ENCODE data around the gene DPF3.

DPF3 gene

DNA sequence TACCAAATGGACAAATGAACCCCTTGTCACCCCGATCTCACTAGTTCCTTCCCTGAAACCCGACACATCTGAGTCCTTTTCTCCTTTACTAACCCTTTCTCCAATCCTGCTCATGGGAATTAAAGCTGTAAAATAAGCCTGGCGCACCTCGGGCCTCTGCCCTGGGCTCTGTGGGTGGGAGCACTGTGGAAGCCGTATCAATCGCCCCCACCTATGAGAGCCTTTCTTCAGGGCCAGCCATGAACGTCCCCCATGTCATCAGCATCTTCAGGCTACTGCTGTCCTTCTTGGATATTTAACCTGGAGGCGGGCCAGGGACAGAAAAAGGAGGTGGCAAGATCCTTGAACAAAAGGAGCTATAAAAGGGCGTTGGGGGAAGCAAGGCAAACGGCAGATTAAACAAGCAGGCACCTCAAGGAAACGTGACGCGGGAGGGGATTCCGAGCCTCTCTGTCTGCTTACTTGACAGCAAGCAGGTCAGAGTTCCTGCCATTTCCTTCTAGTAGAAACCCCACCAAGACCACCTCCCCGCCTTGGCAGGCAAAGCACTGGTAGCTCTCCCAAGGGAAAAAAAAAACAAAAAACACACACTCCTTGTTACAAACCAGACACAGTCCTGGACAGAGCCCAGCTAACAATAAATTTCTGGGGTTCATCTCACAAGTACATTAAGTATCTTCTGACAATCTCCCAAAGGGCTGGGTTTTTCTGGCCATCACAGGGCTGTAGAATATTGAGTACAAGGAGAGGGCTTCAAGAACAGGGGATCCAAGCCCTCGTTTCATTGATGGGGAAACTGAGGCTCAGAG, 62.9 kb downstream of the DPF3 start:
- DNase-seq = no peak

DNA sequence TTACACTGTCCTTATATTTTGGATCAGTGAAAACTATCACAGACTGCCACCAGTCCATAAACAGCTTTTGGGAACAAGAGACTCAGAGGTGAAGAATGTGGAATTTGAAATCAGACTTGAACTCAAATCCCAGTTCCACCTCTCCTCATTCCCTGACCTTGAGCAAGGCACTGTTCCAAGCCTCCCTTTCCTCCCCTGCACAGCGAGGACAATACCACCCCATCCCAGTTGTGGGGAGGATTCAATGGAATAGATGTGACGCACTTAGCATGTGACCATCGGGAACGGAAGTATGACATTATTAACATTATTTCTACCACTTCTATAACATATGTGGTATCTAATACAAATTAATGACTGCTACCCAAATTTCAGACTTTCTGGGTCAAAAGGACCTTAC, 63.5 kb downstream of the DPF3 start:
- no peak for DNase-seq

DNA sequence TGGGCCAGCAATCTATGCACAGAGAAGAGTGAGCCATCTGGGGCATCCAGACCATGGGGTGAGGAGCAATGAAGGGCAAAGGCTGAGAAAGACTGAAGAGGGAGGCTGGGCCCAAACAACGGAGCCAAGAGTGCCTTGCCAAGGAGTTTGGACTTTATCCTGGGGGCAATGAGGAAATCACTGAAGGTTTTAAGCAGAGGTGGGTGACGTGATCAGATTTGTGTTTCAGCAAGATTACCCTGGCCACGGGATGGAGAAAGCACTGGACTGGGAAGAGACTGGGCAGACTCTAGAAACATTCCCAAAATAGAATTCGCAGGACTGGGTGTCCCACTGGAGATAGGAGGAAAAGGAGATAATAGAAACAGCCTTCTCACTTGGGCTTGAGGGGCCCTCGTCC, 65.3 kb downstream of the DPF3 start:
- no peak for DNase-seq

DNA sequence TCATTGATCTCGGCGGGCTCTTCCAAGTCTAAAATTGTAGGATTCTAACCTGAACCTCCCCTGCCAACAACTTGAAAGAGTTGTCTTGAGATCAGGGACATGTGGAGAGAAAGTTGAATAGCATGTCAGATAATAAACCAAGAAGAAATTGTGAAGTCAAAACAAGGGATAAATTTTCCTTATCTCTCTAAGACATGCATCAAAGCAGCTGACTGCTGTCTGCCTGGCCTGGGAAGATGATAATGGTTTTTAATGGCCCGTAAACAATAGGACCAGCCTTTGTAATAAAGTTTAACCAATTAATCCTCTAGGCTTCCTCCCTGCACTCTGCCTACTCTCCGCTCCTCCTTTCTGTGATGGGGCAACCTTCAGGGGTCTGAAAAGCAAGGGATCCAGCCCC, 67.9 kb downstream of the DPF3 start:
- DNase-seq = peak; percentile 80

DNA sequence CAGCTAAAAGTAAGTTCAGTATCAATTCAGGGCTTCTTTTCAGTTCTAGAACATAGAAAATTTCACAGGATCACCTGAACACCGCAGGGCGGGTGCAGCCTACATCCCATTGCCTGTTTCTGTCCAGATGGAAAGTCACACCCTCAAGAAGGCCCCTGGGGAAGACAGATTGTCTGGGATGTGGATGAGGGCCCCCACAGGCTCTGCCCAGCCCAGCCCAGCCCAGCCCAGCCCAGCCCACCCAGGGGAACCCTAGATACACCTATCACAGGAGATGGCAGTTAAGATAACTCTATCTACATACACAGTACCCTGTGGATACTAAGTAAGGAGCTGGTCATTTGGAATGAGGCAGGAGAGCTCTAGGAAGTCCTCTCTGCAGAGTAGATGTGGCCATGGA, 68.4 kb downstream of the DPF3 start:
- DNase-seq = no peak

DNA sequence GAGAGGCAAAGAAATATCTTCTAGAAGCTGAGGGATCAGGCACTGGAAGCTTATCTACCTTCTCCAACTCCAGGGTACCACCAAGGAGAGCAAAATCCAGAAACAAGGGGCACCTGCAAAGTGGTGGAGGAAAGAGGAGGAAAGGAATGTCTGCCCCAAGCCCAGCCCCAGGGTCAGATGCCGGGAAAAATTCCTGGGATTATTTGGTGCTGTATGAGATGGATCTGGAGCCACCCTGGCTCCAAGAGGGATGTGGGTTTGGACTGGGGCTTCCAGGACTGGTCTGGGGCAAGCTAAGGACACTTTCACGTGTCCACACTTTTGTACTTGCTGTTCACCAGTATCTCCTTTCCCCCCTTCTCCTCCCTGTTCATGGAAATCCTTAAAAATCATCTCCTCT, 69.8 kb downstream of the DPF3 start:
- DNase-seq = no peak

DNA sequence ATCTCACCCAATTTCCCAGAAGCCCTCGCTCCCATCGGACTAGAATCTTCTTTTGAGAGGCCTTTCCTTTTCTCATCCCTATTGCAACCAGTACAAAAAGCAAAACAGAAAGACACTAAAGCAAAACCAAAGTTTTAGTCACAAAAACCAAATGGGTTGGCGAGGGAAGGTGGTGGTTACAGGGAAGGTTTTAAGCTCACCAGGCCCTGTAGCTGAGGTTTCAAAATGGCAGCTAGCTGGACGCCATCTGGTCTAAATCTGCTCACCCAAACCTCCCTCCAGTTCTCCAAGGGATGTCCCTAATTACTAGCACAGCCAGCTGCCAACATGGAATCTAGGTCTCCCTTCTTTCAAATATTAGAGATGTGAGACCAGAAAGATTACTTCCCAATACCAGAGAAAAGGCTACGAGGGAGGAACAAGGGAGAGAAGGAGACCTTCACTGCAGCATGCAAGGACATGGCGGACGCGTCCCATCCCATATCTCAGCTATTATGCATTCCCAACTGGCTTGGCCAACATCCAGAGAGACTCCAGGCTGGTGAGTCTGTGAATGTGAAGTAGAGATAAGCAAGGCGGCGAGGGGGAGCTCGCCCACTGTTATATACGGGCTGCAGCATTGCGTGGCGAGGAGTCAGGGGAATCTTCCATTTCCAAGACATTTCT, 70.8 kb downstream of the DPF3 start:
- peak; percentile 73 for DNase-seq

DNA sequence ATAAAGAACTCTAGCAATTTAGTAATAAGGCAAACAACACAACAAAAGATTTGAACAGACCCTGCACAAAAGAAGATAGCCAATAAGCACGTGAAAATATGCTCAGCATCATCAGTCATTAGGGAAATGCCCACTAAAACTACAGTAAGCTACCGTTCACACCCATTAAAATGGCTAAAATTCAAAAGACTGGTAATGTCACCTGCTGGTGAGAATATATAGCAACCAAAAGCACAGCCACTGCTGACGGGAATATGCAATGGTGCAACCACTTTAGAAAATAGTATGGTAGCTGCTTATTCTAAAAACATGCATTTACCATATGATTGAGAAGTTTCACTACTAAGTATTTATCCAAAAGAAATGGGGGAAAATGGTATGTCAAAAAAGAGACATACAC, 74.9 kb downstream of the DPF3 start:
- DNase-seq = no peak

DNA sequence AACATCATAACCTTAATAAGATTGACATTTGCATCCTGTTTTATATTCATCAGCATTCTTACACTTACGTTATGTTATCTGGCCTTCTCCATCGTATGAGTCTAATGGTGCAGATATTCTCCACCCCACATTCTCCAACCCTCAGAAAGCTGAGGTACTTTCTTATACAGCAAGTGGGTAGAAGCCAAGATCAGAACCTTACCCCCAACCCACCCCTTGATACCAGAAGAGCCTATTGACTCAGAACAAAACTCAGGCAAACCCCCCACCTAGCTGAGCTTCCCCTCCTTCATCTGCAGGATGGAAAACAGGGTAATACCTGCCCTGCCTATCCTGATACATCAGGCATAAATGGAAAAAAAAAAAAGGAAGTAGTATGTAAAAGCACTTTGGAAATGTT, 77.6 kb downstream of the DPF3 start:
- DNase-seq = no peak

DNA sequence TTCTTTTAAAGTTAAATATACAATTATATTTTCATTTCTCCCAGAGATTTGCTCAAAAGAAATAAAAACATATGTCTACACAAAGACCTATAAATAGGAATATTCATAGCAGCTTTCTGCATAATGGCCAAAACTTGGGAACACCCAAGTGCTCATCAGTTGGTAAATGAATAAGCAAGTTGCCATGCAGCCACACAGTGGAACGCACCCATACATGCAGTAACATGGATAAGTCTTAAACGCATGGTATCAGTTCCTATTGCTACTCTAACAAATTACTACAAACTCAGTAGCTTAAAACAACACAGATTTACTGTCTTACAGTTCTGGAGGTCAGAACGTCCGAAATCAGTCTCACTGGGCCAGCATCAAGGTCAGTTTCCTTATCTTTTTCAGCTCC, 78.5 kb downstream of the DPF3 start:
- no peak for DNase-seq

DNA sequence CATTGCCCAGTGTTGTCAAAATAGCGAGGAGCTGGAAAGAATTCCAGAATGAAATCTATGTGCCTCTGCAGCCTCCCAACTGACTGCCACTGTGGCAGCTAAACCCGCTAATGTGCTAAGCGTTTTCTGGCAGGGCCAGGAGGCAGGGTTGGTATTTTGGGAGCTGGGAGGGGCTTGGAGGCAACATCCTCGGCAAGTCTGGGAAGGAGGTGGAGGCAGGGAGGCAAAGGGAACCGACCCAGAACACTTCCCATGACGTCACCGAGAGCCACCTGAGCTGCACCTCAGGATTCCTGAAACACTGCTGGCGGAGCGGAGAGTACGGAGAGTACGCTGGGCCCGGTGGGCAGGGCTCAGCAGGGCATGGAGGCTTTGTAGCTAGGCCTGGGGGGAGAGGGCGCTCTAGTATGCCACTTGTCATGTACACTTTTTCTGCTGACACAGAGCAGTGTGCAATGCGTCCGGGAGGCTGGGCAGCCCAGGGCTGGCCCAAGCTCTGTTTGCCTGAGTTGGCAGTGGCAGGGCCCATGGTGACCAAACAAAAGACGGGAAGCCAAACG, 81.5 kb downstream of the DPF3 start:
- no peak for DNase-seq

DNA sequence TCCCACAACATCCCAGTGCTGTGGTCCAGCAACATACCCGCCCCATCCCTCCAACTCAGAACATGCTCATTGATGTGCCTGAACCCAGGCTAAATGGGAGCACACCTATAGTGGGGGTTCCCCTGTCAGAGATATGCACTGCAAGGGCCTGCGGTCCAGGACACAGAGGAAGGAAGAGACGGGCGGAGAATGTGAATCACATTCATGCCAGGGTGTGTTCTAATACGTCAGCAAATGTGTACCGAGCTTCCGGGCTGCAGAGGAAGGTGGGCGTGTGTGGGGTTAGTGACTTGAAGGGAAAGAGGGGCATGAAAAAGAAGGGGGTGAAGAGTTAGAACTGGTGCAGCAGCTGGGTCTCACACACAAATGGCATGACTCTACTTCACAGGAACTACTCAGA, 83.7 kb downstream of the DPF3 start:
- no peak for DNase-seq

DNA sequence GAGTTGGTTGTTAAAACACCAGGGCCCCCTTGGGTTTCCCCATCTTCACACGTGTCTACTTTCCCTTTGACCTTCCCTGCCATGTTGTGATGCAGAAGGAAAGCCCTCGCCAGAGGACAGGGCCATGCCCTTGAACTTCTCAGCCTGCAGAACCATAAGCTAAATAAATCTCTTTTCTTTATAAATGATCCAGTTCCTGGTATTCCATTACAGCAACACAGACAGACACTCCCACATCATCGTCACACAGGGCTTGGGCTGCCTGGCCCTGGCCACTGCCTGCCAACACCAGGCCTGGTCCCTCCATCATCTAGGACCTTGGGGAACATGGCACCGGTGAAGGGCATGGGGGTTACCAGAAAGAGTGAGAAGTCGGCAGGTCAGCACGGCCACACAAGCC, 84.8 kb downstream of the DPF3 start:
- DNase-seq = no peak

DNA sequence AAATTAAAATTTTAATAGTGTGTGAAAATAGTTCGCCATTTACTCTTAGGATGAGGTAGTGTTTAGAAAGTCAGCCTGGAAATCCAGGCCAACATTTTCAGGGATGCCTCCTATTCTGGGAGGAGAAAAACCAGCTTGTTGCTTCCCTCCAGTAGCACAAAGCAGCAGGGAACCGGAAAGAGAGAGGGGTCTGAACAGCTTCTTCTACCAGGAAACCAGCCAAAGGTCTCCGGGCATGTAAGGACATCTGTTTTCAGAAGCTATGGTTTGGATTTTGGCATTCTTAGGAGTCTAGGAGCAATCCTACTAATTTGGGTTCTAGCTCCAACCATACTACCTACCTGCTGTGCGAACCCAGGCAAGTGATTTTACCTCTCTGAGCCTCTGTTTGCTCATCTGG, 85.3 kb downstream of the DPF3 start:
- DNase-seq = no peak

DNA sequence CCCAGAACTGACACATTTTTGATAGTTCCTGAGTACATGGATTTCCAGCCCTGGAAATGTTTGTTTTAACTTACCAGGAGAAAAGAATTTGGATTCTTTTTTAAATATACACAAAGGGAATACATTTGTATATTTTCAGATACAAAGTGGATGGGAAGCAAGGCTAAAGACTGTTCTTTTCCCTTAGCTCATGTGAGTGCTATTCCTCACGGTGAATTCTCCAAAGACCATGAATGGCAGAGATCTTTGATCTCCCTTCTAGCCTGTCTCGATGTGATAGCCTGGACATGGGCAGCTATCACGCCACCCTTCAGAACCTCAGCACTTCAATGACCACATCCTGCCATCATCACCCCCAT, 91.3 kb downstream of the DPF3 start:
- no peak for DNase-seq

DNA sequence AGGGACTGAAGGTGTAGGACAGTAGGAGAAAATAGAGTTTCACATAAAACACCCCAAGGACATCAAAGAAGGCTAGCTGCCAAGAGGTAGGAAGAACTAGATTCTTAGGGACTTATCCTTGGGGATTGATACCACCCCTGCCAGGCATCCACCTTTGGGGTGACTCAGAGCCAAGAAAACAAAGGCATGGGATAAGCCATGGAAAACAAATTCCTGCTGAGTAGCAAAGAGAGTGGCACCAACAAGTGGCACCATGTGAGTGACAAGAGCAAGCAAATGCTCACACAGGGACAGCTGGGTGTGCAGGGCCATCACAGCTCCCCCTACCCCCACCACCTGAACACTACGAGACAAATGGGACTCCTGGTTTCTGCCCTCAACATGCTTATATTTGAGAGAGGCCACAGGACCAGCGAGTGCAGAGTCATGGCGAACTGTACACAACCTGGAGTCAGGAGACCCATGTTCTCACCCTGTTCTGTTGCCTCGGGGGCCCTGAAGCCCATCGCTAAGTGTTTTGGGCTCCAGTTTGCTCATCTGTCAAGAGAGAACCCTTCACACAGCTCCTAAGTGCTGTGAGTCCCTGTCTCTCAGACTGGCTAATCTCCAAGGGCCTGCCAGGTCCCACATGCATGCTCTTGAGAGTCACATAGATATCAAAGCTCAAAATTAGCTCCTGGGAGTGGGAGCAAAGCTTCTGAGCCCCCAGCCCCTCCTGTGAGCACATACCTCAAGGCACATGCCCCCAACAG, 91.9 kb downstream of the DPF3 start:
- no peak for DNase-seq

DNA sequence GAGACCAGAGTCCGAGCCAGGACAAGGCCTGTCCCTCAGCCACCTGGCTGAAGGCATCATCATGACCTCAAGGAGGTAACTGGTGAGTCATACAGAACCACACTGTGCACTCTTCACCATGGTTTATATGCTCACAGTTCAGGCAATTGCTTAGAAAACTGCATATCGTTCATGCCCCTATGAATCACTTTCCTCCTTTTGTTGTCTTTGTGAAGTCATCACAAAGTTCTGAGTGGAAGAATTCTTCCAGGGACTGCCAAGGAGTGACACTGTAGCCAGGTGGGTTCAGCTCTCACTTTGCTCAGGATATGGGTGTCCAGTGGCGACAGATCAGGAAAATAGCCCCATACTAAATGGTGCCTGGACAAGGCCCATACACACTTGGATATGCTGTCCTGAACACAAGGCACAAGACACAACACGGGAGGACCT, 92.5 kb downstream of the DPF3 start:
- no peak for DNase-seq

DNA sequence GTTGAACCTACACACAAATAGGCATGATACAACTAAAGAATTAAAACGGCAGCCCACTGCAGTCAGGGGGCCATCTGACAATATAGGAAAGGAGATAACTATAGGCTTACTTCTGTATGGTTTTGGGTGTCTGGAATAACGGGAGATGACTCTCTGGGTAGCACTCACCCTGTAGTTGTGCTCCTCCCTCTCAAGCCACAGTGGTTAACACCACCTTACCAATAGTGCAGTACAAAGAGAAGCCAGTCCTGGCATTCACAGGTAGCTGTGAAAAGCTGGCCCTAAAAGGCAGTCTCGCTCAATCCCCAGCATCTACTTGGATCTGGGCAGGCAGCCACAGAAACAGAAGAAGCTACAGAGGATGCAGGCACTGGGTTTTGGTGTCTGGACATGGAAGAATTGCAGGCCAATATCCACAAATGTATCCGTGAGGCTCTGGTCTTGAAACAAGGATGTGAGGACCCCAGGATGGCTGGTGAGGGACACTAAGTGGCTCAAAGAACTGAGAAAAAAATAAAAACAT, 93.0 kb downstream of the DPF3 start:
- DNase-seq = no peak

DNA sequence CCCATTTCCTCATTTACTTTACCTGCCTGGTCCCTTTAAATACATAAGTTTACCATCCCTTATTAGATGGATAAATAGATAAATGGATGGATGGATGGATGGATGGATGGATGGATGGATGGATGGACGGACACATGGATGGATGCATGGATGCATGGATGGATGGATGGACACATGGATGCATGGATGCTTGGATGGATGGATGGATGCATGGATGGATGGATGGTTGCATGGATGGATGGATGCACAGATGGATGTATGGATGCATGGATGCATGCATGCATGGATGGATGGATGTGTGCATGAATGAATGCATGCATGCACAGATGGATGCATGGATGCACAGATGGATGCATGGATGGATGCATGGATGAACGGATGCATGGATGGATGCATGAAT, 93.6 kb downstream of the DPF3 start:
- no peak for DNase-seq

DNA sequence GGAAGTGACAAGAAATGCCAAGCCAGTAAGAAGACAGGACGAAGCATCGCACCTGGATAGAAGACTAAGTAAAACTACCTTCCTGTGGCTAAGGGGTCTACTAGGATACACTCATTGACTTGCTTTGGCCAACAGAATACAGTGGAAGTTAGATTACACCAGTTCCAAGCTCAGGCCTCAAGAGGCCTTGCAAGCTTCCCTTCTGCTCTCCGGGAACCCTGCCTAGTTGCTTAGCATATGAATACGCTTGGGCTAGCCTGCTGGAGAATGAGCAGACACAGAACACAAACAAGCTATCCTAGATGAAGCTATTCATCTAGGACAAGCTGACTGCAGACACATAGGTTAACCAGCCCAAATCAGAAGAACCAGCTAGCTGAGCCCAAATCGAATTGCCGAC, 97.0 kb downstream of the DPF3 start:
- no peak for DNase-seq

DNA sequence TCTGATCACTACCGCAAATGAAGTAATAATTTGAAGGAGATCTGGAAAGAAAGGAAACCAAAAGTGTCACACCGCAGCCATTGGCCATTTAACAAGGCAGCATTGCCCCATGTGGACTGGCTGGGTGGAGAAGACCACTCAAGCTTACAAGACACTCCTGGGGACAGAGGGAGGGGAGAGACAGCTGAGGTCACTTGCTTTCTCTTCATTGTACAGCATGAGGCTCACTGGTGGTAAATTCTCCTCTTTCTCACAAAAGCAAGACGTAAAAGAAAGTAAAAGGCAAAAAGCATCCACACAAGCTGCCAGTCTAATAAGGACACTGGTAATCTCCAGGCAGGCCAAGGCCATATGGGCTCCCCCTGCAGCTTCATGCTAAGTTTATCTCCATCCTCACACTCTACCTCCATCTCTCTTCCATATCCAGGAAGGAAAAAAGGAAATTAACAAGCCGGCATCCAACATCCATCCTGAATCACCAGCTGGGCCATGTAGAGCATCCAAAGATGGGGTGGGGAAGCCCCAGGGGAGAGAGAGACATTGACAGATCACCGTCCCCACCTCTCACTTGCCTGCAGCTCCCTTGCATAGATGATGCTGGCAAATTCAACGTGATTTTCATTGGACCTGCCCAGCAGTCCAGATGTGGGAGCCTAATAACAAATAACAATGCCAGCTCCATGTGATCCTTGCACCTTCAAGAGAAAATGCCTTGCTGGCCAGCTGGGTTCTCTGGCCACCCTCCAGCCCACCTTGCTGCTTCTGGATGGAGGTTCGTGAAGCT, 100.6 kb downstream of the DPF3 start:
- DNase-seq = no peak

DNA sequence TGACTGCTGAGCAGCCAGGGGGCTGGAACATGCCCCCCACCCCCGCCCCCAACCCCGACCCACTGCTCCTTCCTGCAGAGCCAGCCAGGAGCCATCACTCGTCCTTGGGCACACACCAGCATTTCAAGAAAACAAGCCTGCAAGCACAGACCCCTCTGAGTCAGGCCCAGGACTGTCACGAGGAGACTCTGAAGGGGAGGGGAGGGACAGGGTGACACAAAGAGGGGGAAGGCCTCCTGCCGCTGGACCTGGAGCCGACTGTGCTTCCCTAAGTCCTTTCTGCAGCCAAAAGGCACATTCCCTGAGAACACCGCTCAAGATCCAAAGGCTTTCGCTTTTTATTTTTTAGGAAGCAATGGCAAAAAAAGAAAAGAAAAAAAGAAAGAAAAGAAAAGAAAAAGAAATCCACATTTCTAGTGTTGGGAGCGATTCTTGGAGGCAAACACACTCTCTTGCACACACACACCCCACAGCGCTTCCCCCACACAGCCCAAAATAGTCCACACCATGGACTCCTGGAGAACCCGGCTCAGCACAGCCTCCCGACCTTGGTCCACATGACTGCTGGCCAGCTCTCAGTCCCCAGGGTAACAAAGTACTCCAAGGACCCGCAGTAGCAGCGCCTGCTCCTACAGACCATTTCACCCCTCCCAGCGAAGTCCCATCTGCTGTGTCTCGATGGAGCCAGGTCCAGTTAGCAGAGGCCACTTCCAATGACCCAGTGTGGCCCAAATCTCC, 101.7 kb downstream of the DPF3 start:
- DNase-seq = no peak

Data from OCI-M1 (cell line).